ENCODE results near the gene CLCNKA. TPM values are rescaled to one million over a fixed set of nuclear protein-coding genes. Genes with fewer than 3 reads are reported as not detected.

Gene CLCNKA
- total RNA-seq, 1 experiment from 2014 or later = 0.10 TPM

DNA sequence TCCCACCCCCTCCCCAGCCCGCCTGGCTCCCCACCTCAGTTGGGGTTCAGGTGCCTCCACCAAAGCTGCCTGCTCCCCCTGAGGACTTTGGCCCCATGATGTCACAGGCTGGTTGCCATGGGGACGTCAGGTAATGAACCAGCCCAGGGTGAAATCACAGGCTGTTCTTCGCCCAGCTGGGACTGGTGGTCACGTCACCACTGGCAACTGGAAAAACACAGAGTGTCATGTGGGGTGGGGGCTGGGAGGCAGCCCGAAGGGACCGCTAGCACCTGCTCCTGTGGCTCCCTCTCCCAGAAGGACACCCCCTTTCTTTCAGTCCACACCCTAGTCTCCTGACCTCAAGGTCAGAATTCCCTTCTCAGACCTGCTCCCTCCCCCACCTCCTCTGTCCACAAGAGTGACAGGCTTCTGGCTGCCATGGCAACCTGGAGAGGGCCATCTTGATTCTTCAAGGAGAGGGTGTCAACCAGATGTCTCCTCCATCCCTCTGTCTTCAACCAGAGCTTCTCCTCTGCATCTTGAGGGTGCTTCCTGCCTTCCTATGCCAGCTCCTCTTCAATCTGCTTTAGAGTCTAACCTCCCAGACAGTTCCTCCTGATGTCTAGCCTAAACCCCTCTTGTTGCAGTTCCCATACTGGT lies 45.4 kb downstream of the CLCNKA start:
- RAD21 ChIA-PET (ENCODE audit: low non-redundant PET in 1 of 2, low total read pairs in 2 of 2, uncharacterized antibody in 2 of 2, unreplicated experiment in 2 of 2) = no interaction called here

More for the DNA sequence above, 45.4 kb downstream of the CLCNKA start:
- Histone ChIP-seq H3K4me1 (ENCODE audit: control insufficient read depth in 1 of 2, insufficient read depth in 2 of 2, low read length in 2 of 2) (peaks cover 5 to 11% of the 10 kb centered on the region in 2 experiments; a peak in 3 of 4 replicates), H3K27ac (ENCODE audit: low read depth, low read length) (no peak overlapping the region), H2AFZ (ENCODE audit: low read depth, low read length, poor library complexity, severe bottlenecking) (no peak overlapping the region), H3K4me2 (ENCODE audit: low read length) (no peak overlapping the region), H3K9me3 (ENCODE audit: control insufficient read depth in 1 of 2, insufficient read depth in 1 of 2, low read depth in 1 of 2, low read length in 2 of 2) (no peaks in the 10 kb centered on the region), H3K36me3 (ENCODE audit: control insufficient read depth in 1 of 2, insufficient read depth in 2 of 2, low read length in 2 of 2) (no peaks in the 10 kb centered on the region), H3K4me3 (replicated peaks in 1 of 2; ENCODE audit: low read depth in 1 of 2, low read length in 2 of 2) (no peak overlapping the region), H3K9me2 (ENCODE audit: insufficient read depth) (no peaks in the 10 kb centered on the region), H4K20me1 (ENCODE audit: insufficient read depth) (no peaks in the 10 kb centered on the region), H3K27me3 (ENCODE audit: insufficient read depth, low read length) (no peaks in the 10 kb centered on the region), H3K79me2 (ENCODE audit: insufficient read depth, low read length) (no peaks in the 10 kb centered on the region), H3K9ac (ENCODE audit: low read length) (no peak overlapping the region)
- no TSS peak for BruUV-seq (replicated peaks)
- CTCF ChIA-PET = interaction anchor here (1.2 kb wide), 1 partner anchor 11 kb away, joined by 5 read pairs; no protein-coding TSS in a partner anchor
- DNase-seq (ENCODE audit: low read depth, low spot score) = no peak
- TF ChIP-seq CEBPB (IDR thresholded peaks at IDR 0.05; ENCODE audit: low read depth) (no peak), JUND (IDR thresholded peaks at IDR 0.05) (no peak), FOSL1 (IDR thresholded peaks at IDR 0.05; ENCODE audit: low read depth) (no peak), EZH2 (IDR thresholded peaks at IDR 0.05) (no peak), CBX3 (IDR thresholded peaks at IDR 0.05; ENCODE audit: low read depth) (no peak), TCF7L2 (IDR thresholded peaks at IDR 0.05; ENCODE audit: borderline replicate concordance, extremely low read depth, insufficient read depth, insufficient read length) (no peak), ZNF274 (IDR thresholded peaks at IDR 0.05; ENCODE audit: low read depth, low read length) (no peak), ELF1 (IDR thresholded peaks at IDR 0.05; ENCODE audit: borderline replicate concordance, low read depth) (no peak), SP1 (IDR thresholded peaks at IDR 0.05; ENCODE audit: low read depth) (no peak), POLR2A (IDR thresholded peaks at IDR 0.05; ENCODE audit: borderline replicate concordance, extremely low read depth, insufficient read depth, insufficient read length) (no peak), SRF (IDR thresholded peaks at IDR 0.05; ENCODE audit: low read depth) (no peak), EGR1 (IDR thresholded peaks at IDR 0.05; ENCODE audit: low read depth) (no peak), SIN3A (IDR thresholded peaks at IDR 0.05; ENCODE audit: low read depth) (no peak)
- TF ChIP-seq, protein P1, sequence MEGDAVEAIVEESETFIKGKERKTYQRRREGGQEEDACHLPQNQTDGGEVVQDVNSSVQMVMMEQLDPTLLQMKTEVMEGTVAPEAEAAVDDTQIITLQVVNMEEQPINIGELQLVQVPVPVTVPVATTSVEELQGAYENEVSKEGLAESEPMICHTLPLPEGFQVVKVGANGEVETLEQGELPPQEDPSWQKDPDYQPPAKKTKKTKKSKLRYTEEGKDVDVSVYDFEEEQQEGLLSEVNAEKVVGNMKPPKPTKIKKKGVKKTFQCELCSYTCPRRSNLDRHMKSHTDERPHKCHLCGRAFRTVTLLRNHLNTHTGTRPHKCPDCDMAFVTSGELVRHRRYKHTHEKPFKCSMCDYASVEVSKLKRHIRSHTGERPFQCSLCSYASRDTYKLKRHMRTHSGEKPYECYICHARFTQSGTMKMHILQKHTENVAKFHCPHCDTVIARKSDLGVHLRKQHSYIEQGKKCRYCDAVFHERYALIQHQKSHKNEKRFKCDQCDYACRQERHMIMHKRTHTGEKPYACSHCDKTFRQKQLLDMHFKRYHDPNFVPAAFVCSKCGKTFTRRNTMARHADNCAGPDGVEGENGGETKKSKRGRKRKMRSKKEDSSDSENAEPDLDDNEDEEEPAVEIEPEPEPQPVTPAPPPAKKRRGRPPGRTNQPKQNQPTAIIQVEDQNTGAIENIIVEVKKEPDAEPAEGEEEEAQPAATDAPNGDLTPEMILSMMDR (IDR thresholded peaks at IDR 0.05 in 2 of 3, conservative IDR thresholded peaks at IDR 0.05 in 1 of 3; ENCODE audit: borderline replicate concordance in 1 of 3, insufficient read depth in 1 of 3, low read depth in 2 of 3, low read length in 2 of 3) = no peak
- TF ChIP-seq, protein P2, sequence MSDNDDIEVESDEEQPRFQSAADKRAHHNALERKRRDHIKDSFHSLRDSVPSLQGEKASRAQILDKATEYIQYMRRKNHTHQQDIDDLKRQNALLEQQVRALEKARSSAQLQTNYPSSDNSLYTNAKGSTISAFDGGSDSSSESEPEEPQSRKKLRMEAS (IDR thresholded peaks at IDR 0.05) = no peak
- TF ChIP-seq, protein P3, sequence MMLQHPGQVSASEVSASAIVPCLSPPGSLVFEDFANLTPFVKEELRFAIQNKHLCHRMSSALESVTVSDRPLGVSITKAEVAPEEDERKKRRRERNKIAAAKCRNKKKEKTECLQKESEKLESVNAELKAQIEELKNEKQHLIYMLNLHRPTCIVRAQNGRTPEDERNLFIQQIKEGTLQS (IDR thresholded peaks at IDR 0.05) = no peak
- TF ChIP-seq, protein P4, sequence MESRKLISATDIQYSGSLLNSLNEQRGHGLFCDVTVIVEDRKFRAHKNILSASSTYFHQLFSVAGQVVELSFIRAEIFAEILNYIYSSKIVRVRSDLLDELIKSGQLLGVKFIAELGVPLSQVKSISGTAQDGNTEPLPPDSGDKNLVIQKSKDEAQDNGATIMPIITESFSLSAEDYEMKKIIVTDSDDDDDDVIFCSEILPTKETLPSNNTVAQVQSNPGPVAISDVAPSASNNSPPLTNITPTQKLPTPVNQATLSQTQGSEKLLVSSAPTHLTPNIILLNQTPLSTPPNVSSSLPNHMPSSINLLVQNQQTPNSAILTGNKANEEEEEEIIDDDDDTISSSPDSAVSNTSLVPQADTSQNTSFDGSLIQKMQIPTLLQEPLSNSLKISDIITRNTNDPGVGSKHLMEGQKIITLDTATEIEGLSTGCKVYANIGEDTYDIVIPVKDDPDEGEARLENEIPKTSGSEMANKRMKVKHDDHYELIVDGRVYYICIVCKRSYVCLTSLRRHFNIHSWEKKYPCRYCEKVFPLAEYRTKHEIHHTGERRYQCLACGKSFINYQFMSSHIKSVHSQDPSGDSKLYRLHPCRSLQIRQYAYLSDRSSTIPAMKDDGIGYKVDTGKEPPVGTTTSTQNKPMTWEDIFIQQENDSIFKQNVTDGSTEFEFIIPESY (IDR thresholded peaks at IDR 0.05; ENCODE audit: extremely low read depth, insufficient replicate concordance, low read length) = no peak
- TF ChIP-seq, protein P5, sequence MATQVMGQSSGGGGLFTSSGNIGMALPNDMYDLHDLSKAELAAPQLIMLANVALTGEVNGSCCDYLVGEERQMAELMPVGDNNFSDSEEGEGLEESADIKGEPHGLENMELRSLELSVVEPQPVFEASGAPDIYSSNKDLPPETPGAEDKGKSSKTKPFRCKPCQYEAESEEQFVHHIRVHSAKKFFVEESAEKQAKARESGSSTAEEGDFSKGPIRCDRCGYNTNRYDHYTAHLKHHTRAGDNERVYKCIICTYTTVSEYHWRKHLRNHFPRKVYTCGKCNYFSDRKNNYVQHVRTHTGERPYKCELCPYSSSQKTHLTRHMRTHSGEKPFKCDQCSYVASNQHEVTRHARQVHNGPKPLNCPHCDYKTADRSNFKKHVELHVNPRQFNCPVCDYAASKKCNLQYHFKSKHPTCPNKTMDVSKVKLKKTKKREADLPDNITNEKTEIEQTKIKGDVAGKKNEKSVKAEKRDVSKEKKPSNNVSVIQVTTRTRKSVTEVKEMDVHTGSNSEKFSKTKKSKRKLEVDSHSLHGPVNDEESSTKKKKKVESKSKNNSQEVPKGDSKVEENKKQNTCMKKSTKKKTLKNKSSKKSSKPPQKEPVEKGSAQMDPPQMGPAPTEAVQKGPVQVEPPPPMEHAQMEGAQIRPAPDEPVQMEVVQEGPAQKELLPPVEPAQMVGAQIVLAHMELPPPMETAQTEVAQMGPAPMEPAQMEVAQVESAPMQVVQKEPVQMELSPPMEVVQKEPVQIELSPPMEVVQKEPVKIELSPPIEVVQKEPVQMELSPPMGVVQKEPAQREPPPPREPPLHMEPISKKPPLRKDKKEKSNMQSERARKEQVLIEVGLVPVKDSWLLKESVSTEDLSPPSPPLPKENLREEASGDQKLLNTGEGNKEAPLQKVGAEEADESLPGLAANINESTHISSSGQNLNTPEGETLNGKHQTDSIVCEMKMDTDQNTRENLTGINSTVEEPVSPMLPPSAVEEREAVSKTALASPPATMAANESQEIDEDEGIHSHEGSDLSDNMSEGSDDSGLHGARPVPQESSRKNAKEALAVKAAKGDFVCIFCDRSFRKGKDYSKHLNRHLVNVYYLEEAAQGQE (IDR thresholded peaks at IDR 0.05; ENCODE audit: low read depth) = no peak
- POLR2A ChIA-PET = no interaction called here
- intact Hi-C loops (cut with micrococcal nuclease) = no loop called here
- no peak for ATAC-seq
